Thyroid gland (tissue), 4 donors: ENCODE data around the gene GPC6. TPM values are rescaled to one million over a fixed set of nuclear protein-coding genes. Genes with fewer than 3 reads are reported as not detected.

Experiments used
- DNase-seq, 2 donors: peaks; one replicate each; pipeline ENCODE4 v3.0.0-alpha.2; 2019
- H3K27ac ChIP-seq, 3 donors: fragments of 200-600 bp; sonication (generic); 1 replicate in 2 of 3; 2 replicates in 1 of 3; pipeline ENCODE4 v1.5.1; 2016 to 2019; ENCODE audit warnings: mild to moderate bottlenecking in 1 of 3, moderate library complexity in 1 of 3
- H3K27me3 ChIP-seq: fragments of 200-600 bp; sonication (generic); one replicate; pipeline ENCODE4 v1.5.1; 2019
- H3K36me3 ChIP-seq, 2 donors: fragments of 200-600 bp; sonication (generic); one replicate each; pipeline ENCODE4 v1.5.1; 2016 to 2019
- H3K4me1 ChIP-seq, 2 donors: fragments of 200-600 bp; sonication (generic); one replicate each; pipeline ENCODE4 v1.5.1; 2017 to 2019
- H3K4me3 ChIP-seq, 3 donors: fragments of 200-600 bp; sonication (generic); replicated peaks in 1 of 3; 1 replicate in 2 of 3; 2 replicates in 1 of 3; pipeline ENCODE4 v1.5.1; 2016; ENCODE audit warnings: mild to moderate bottlenecking in 1 of 3
- H3K9me3 ChIP-seq: fragments of 200-600 bp; sonication (generic); one replicate; pipeline ENCODE4 v1.5.1; 2017
- CTCF ChIP-seq, 6 experiments: fragments of 200-600 bp in 3 of 6; fragments of 450-650 bp in 3 of 6; sonication (generic) in 3 of 6; IDR thresholded peaks; one replicate each; pipeline ENCODE4 v1.5.1; 2016 to 2019; ENCODE audit warnings: antibody characterized with exemption in 6 of 6, mild to moderate bottlenecking in 2 of 6, inconsistent platforms in 1 of 6, moderate library complexity in 1 of 6
- POLR2A ChIP-seq, 2 donors: fragments of 450-650 bp; IDR thresholded peaks; one replicate each; pipeline ENCODE4 v1.6.1; 2017; ENCODE audit warnings: antibody characterized with exemption in 2 of 2, mild to moderate bottlenecking in 2 of 2, moderate library complexity in 1 of 2
- WGBS, 2 donors: methylation state at CpG; one replicate each; pipeline ENCODE4 v1.1.5; 2017; 5-methylcytosine and 5-hydroxymethylcytosine counted together
- intact Hi-C: fragments of 100-400 bp; cut with DNase I; formaldehyde crosslinking; loops from one replicate; pipeline ENCODE4 v1.15.1; 2023
- total RNA-seq, 4 donors: library from RNA; depleted of rRNA; stranded (reverse); fragments of >200 nt; gene quantifications; one replicate each; pipeline ENCODE4 v1.2.3, GENCODE V29; 2016

Gene GPC6
- total RNA-seq, 4 donors from 2014 or later = 2.8 to 13.4 (median 7.5) TPM

- intact Hi-C loops = no loop called here
- WGBS, 2 donors = 85 to 91% methylated on average over 6 of the region's 6 CpGs
- DNase-seq = no peak
These were observed 1000.8 kb downstream of the GPC6 start for GRCh38 chr13:94227255-94227879.

DNA sequence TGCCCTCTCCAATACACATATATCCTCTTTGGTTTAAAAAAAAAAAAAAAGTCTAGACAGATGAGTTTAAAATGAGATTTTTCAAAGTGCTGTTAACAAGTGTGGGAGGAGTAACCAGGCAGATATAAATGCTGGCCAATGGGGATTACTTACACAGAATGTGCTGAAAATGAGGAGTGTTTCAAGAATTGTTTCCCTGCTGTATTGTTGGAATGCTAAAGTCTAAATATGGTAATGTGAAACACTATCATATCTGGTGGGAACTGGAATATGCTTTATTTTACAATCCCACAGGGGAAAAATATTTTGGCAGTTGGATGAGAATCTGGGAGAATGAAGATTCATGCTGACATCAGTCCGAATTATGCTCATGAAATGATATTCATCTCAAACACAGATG, 1002.2 kb downstream of the GPC6 start:
- H3K27ac ChIP-seq = no peak overlapping the region
- no peaks in the 10 kb centered on the region for H3K27me3 ChIP-seq
- H3K4me1 ChIP-seq = no peaks in the 10 kb centered on the region
- DNase-seq = no peak
- H3K36me3 ChIP-seq = no peaks in the 10 kb centered on the region
- intact Hi-C loops = no loop called here
- 75 to 91% methylated on average over 1 of the region's 1 CpG for WGBS, 2 donors
- H3K4me3 ChIP-seq = no peak overlapping the region
- no peaks in the 10 kb centered on the region for H3K9me3 ChIP-seq
- no peak for TF ChIP-seq CTCF (IDR thresholded peaks at IDR 0.05)
- TF ChIP-seq POLR2A (IDR thresholded peaks at IDR 0.05) = no peak

More at GRCh38 chr13:94227255-94227879, 1000.8 kb downstream of the GPC6 start:
- H3K4me1 ChIP-seq = no peaks in the 10 kb centered on the region
- H3K4me3 ChIP-seq = no peak overlapping the region
- no peaks in the 10 kb centered on the region for H3K36me3 ChIP-seq
- TF ChIP-seq CTCF (IDR thresholded peaks at IDR 0.05) (no peak), POLR2A (IDR thresholded peaks at IDR 0.05) (no peak)
- no peaks in the 10 kb centered on the region for H3K9me3 ChIP-seq
- no peak overlapping the region for H3K27ac ChIP-seq
- H3K27me3 ChIP-seq = no peaks in the 10 kb centered on the region

DNA sequence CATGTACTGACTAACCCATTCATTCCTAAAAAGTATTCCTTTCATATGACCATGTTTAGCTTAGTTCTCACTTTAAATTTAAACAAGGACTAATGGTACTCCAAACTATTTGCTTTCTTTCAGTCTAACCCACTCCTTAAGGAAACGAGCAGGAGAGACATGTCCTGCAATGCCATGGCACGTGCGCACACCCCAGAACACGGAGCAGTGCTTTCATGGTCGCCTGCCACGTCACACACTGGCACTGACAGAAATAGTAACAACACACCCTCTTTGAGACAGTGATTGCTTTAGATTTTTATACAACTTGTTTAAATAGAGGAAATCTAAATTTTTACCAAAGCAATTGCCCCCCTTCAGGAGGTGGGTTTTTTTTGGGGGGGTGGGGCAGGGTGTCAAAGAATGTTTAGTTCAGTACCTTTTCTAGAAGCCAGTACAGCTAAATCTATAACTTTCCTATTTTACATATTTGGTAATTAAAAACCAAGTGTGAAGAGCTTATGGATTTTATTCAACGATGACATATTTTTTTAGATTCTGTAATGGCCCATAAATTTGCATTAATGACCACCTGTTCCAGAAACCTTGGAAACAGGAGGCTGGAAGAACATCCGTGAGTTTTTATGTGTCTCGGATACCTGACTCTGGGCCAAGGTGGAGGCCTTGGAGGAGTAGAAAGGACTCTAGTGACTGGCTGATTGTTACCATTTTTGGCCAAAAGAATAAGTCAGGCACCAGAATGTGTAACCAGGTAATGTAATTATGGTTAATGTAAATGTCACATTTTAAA, 1005.7 kb downstream of the GPC6 start:
- H3K4me3 ChIP-seq = no peak overlapping the region
- intact Hi-C loops = no loop called here
- TF ChIP-seq POLR2A (IDR thresholded peaks at IDR 0.05) = no peak
- H3K4me1 ChIP-seq = no peaks in the 10 kb centered on the region
- DNase-seq = no peak
- H3K27me3 ChIP-seq = no peaks in the 10 kb centered on the region
- WGBS, 2 donors = 82 to 88% methylated on average over 9 of the region's 9 CpGs
- H3K27ac ChIP-seq = no peak overlapping the region
- no peaks in the 10 kb centered on the region for H3K36me3 ChIP-seq
- no peaks in the 10 kb centered on the region for H3K9me3 ChIP-seq

DNA sequence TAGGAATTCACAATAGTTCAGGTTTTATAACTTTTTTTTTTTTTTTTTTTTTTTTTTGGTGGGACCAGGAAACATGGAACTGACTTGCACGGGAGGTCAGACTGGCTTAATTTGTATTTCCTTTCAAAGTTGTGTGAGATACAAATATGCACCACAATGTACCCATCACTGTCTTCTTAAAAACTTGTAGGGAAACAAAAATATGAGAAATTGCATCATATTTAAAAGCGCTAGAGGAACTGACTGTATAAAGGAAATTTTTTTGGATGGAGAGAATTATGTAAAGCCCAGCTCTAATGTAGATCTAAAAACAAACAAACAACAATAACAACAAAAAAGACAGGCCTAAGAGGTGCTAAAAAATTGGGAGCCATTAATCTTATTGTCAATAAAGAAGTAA, 1006.3 kb downstream of the GPC6 start:
- 81 to 83% methylated on average over 2 of the region's 2 CpGs for WGBS, 2 donors
- Histone ChIP-seq H3K9me3 (no peaks in the 10 kb centered on the region), H3K36me3 (no peaks in the 10 kb centered on the region), H3K4me1 (no peaks in the 10 kb centered on the region), H3K27me3 (no peaks in the 10 kb centered on the region), H3K4me3 (no peak overlapping the region), H3K27ac (no peak overlapping the region)
- no peak for DNase-seq
- TF ChIP-seq POLR2A (IDR thresholded peaks at IDR 0.05) = no peak
- TF ChIP-seq CTCF (IDR thresholded peaks at IDR 0.05) = no peak
- intact Hi-C loops = no loop called here

- no peak for DNase-seq
- Histone ChIP-seq H3K27ac (no peak overlapping the region), H3K4me3 (no peak overlapping the region), H3K36me3 (no peaks in the 10 kb centered on the region), H3K4me1 (no peaks in the 10 kb centered on the region), H3K9me3 (no peaks in the 10 kb centered on the region), H3K27me3 (no peaks in the 10 kb centered on the region)
- TF ChIP-seq POLR2A (IDR thresholded peaks at IDR 0.05) (no peak), CTCF (IDR thresholded peaks at IDR 0.05) (no peak)
- intact Hi-C loops = no loop called here
- WGBS, 2 donors = 61 to 70% methylated on average over 5 of the region's 5 CpGs
These were observed 1006.8 kb downstream of the GPC6 start for GRCh38 chr13:94233401-94233800.
